A549 (cell line): ENCODE measurements around the gene ACBD6. TPM values are rescaled to one million over a fixed set of nuclear protein-coding genes. Genes with fewer than 3 reads are reported as not detected.

Experiments used
- ATAC-seq, 2 experiments: fragments of 200-7000 bp in 1 of 2; fragments of >200 bp in 1 of 2; cut with Nextera tagmentation in 1 of 2; cut with Tn5 transposase in 1 of 2; 3 replicates each; pipeline versions ENCODE4 v1.8.0 to v1.9.1; 2018 to 2020; ENCODE audit warnings: mild to moderate bottlenecking in 1 of 2, moderate library complexity in 1 of 2
- CTCF ChIA-PET: fragments of 300-600 bp; sonication (Branson Sonifier 250); formaldehyde crosslinking; extraction: SDS; loops from one replicate; lab custom pipeline; 2021; ENCODE audit warnings: antibody characterized with exemption, inconsistent platforms; lab: Yijun Ruan, JAX
- POLR2A ChIA-PET: fragments of 350-600 bp; formaldehyde crosslinking; extraction: SDS; loops from one replicate; lab custom pipeline; 2021; ENCODE audit warnings: antibody characterized with exemption, inconsistent platforms; lab: Yijun Ruan, JAX
- DNase-seq, 2 experiments: peaks; one replicate each; pipeline versions ENCODE4 v3.0.0 to v3.0.0-alpha.2; 2011 to 2016; ENCODE audit warnings: low read depth in 1 of 2, low spot score in 1 of 2
- FAIRE-seq: peaks from 2 replicates; lab custom pipeline; 2011; peaks lifted over from hg19 to GRCh38; lab: Jason Lieb, UNC
- H3K27ac ChIP-seq, 2 experiments: fragments of >200 bp; sonication (Bioruptor Twin); formaldehyde crosslinking; 3 replicates each; pipeline ENCODE4 v1.5.1; 2016 to 2017
- H3K4me1 ChIP-seq: fragments of >200 bp; sonication (Bioruptor Twin); formaldehyde crosslinking; 3 replicates; pipeline ENCODE4 v1.6.1; 2016
- H3K4me2 ChIP-seq: fragments of >200 bp; sonication (Bioruptor Twin); formaldehyde crosslinking; 3 replicates; pipeline ENCODE4 v1.6.1; 2016
- H3K4me3 ChIP-seq: fragments of >200 bp; sonication (Bioruptor Twin); formaldehyde crosslinking; 3 replicates; pipeline ENCODE4 v1.5.1; 2016
- H3K9me3 ChIP-seq: fragments of >200 bp; sonication (Bioruptor Twin); formaldehyde crosslinking; 3 replicates; pipeline ENCODE4 v1.6.1; 2016
- CBX8 ChIP-seq: fragments of 200-600 bp; sonication (generic); IDR thresholded peaks from 2 replicates; pipeline ENCODE4 v1.6.1; 2016
- CTCF ChIP-seq: fragments of >200 bp; sonication (Bioruptor Twin); formaldehyde crosslinking; IDR thresholded peaks from 3 replicates; pipeline ENCODE4 v1.5.1; 2016
- E2F6 ChIP-seq: IDR thresholded peaks from 2 replicates; pipeline ENCODE4 v1.6.1; 2012; ENCODE audit warnings: low read depth, borderline replicate concordance
- FOSL2 ChIP-seq, 2 experiments: fragments of 450-650 bp in 1 of 2; fragments of >200 bp in 1 of 2; sonication (Bioruptor Twin) in 1 of 2; formaldehyde crosslinking; IDR thresholded peaks; 2 replicates each; pipeline versions ENCODE4 v1.5.0 to v1.6.1; 2016 to 2020; ENCODE audit warnings: mild to moderate bottlenecking in 1 of 2, moderate library complexity in 1 of 2
- FOXS1 ChIP-seq: fragments of 250-450 bp; sonication (Bioruptor Pico); IDR thresholded peaks from 2 replicates; pipeline ENCODE4 v1.5.0; 2020; ENCODE audit warnings: mild to moderate bottlenecking, moderate library complexity
- HMGXB4 ChIP-seq: fragments of 250-450 bp; sonication (Bioruptor Pico); IDR thresholded peaks from 2 replicates; pipeline ENCODE4 v1.5.0; 2021; ENCODE audit warnings: mild to moderate bottlenecking, moderate library complexity, borderline replicate concordance
- HOXA7 ChIP-seq: fragments of 250-450 bp; sonication (Bioruptor Pico); IDR thresholded peaks from 2 replicates; pipeline ENCODE4 v1.5.0; 2020; ENCODE audit warnings: mild to moderate bottlenecking, moderate library complexity
- HOXB13 ChIP-seq: fragments of 250-450 bp; sonication (Bioruptor Pico); IDR thresholded peaks from 2 replicates; pipeline ENCODE4 v1.5.0; 2020; ENCODE audit warnings: low read depth, mild to moderate bottlenecking, moderate library complexity
- JUN ChIP-seq, 2 experiments: fragments of >200 bp; sonication (Bioruptor Twin); formaldehyde crosslinking; IDR thresholded peaks; 2 replicates in 1 of 2; 3 replicates in 1 of 2; pipeline ENCODE4 v1.6.1; 2016 to 2017
- JUNB ChIP-seq: fragments of >200 bp; sonication (Bioruptor Twin); formaldehyde crosslinking; IDR thresholded peaks from 2 replicates; pipeline ENCODE4 v1.6.1; 2016
- KDM5A ChIP-seq: fragments of 200-600 bp; sonication (generic); IDR thresholded peaks from 2 replicates; pipeline ENCODE4 v1.6.1; 2016; ENCODE audit warnings: antibody characterized with exemption, mild to moderate bottlenecking
- MAZ ChIP-seq: fragments of 150-350 bp; IDR thresholded peaks from 2 replicates; pipeline ENCODE4 v1.6.1; 2014; ENCODE audit warnings: antibody characterized with exemption, low read depth, low read length, borderline replicate concordance
- MYC ChIP-seq: IDR thresholded peaks from 2 replicates; pipeline ENCODE4 v1.6.1; 2012; ENCODE audit warnings: mild to moderate bottlenecking, inconsistent platforms, low read length, improper control_type of control experiment, borderline replicate concordance
- NFE2L2 ChIP-seq: fragments of 150-350 bp; conservative IDR thresholded peaks from 2 replicates; pipeline ENCODE4 v1.6.1; 2014; ENCODE audit warnings: low read length
- NR3C1 ChIP-seq: fragments of >200 bp; sonication (Bioruptor Twin); formaldehyde crosslinking; IDR thresholded peaks from 3 replicates; pipeline ENCODE4 v1.6.1; 2017
- POLR2A ChIP-seq: IDR thresholded peaks from 2 replicates; pipeline ENCODE4 v1.6.1; 2012; ENCODE audit warnings: mild to moderate bottlenecking, low read length
- POLR2AphosphoS2 ChIP-seq: conservative IDR thresholded peaks from 2 replicates; pipeline ENCODE4 v1.6.1; 2012; ENCODE audit warnings: low read length, improper control_type of control experiment, inconsistent platforms
- RARB ChIP-seq: fragments of 250-450 bp; sonication (Bioruptor Pico); IDR thresholded peaks from 2 replicates; pipeline ENCODE4 v1.8.0; 2021; ENCODE audit warnings: mild to moderate bottlenecking, moderate library complexity
- RCOR1 ChIP-seq: fragments of 150-350 bp; IDR thresholded peaks from 2 replicates; pipeline ENCODE4 v1.6.1; 2014; ENCODE audit warnings: antibody characterized with exemption, low read length, low read depth
- REST ChIP-seq: fragments of 200-600 bp; sonication (generic); IDR thresholded peaks from 2 replicates; pipeline ENCODE4 v1.6.1; 2016; ENCODE audit warnings: antibody characterized with exemption, mild to moderate bottlenecking, moderate library complexity
- RFX5 ChIP-seq: fragments of 450-650 bp; IDR thresholded peaks from 2 replicates; pipeline ENCODE4 v1.7.1; 2014; ENCODE audit warnings: antibody characterized with exemption, mild to moderate bottlenecking, moderate library complexity
- SREBF2 ChIP-seq: fragments of 450-650 bp; IDR thresholded peaks from 2 replicates; pipeline ENCODE4 v1.6.1; 2014; ENCODE audit warnings: mild to moderate bottlenecking, moderate library complexity
- ZC3H11A ChIP-seq: fragments of 450-650 bp; IDR thresholded peaks from 2 replicates; pipeline ENCODE4 v1.6.1; 2014; ENCODE audit warnings: antibody characterized with exemption, mild to moderate bottlenecking
- WGBS: methylation state at CpG from one replicate; pipeline ENCODE4 v1.1.6; 2017; ENCODE audit errors: missing lambda C conversion rate; 5-methylcytosine and 5-hydroxymethylcytosine counted together
- polyA plus RNA-seq, 4 experiments: library from polyadenylated mRNA; depleted of rRNA in 3 of 4; stranded (reverse); fragments of >200 nt; fragmentation: RNase III in 1 of 4; extraction: RNeasy Plus Mini Kit Qiagen cat#74134 plus additional on column Dnase treatment in 1 of 4; gene quantifications; 2 replicates in 3 of 4; 3 replicates in 1 of 4; pipeline ENCODE4 v1.2.3, GENCODE V29; 2011 to 2017
- TF ChIP-seq, protein P1 (sequence below): fragments of 450-650 bp; IDR thresholded peaks from 2 replicates; pipeline ENCODE4 v1.6.1; 2014; ENCODE audit warnings: antibody characterized with exemption

ACBD6 gene
- polyA plus RNA-seq, 2 of the 4 experiments (the other 2 are of a cell fraction): 61.4 to 91.3 TPM

- FAIRE-seq (no peak), DNase-seq (no peak), ATAC-seq (no peak)
- H3K4me3 ChIP-seq: no peak overlapping the region
- 79% methylated on average over 7 of the region's 7 CpGs for WGBS
- peaks cover 8% of the 10 kb centered on the region; the same call in 2 of the 3 replicates for H3K4me1 ChIP-seq
- no peak overlapping the region for H3K27ac ChIP-seq
- H3K4me2 ChIP-seq: no peak overlapping the region
- CTCF ChIA-PET: interaction anchor here (0.6 to 1.9 kb wide), 4 partner anchors 10 to 322 kb away, joined by 3 to 9 read pairs (median 4); no protein-coding TSS in a partner anchor
- TF ChIP-seq, protein P1, sequence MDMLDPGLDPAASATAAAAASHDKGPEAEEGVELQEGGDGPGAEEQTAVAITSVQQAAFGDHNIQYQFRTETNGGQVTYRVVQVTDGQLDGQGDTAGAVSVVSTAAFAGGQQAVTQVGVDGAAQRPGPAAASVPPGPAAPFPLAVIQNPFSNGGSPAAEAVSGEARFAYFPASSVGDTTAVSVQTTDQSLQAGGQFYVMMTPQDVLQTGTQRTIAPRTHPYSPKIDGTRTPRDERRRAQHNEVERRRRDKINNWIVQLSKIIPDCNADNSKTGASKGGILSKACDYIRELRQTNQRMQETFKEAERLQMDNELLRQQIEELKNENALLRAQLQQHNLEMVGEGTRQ: no peak
- TF ChIP-seq E2F6 (no peak), MAZ (no peak), FOSL2 (IDR thresholded peaks at IDR 0.05) (no peak), FOSL2 (CRISPR knock-in tag; IDR thresholded peaks at IDR 0.05) (no peak), SREBF2 (no peak), HMGXB4 (CRISPR knock-in tag) (no peak), CBX8 (no peak), REST (no peak), CTCF (no peak), NFE2L2 (no peak), POLR2AphosphoS2 (no peak), RCOR1 (no peak)
- no peaks in the 10 kb centered on the region for H3K9me3 ChIP-seq
- POLR2A ChIA-PET: no interaction called here
These were observed 36.8 kb upstream of the ACBD6 start for GRCh38 chr1:180539136-180539535.

GRCh38 chr1:180536821-180537372 lies 34.5 kb upstream of the ACBD6 start:
- H3K4me3 ChIP-seq: no peak overlapping the region
- H3K4me2 ChIP-seq: no peak overlapping the region
- TF ChIP-seq HOXB13: no peak
- no peak for TF ChIP-seq JUNB
- TF ChIP-seq KDM5A: no peak
- no peak for TF ChIP-seq ZC3H11A
- no peak for TF ChIP-seq MYC
- no peak for TF ChIP-seq JUN (IDR thresholded peaks at IDR 0.05)
- no peak for TF ChIP-seq HOXA7 (CRISPR knock-in tag)
- TF ChIP-seq POLR2A: no peak
- TF ChIP-seq FOXS1 (CRISPR knock-in tag): no peak
- TF ChIP-seq RFX5: no peak
- no peak for TF ChIP-seq RARB (CRISPR knock-in tag)
- no peak for TF ChIP-seq NR3C1
- POLR2A ChIA-PET: no interaction called here
- H3K4me1 ChIP-seq: no peaks in the 10 kb centered on the region; the same call in 2 of the 3 replicates
- ATAC-seq (no peak), FAIRE-seq (no peak), DNase-seq (no peak)
- H3K27ac ChIP-seq: 0 out of 6 replicates have a peak overlapping the region, but pooled peaks of 1 of the 2 experiments have one; percentile 24
- H3K9me3 ChIP-seq: no peaks in the 10 kb centered on the region
- 76% methylated on average over 7 of the region's 7 CpGs for WGBS
- CTCF ChIA-PET: interaction anchor here (0.6 to 2.4 kb wide), 11 partner anchors 8 to 326 kb away, joined by 3 to 8 read pairs (median 3); partner anchors contain the start of gene OVAAL
